ENCODE measurements around the gene OSGIN1.
"Not testable (repeated sequence)": the region's sequence is repeated elsewhere in the genome, so short reads cannot be mapped to it uniquely, and the experiment has no call there.

The OSGIN1 gene

GRCh38 chr16:83936581-83937165, 16.4 kb upstream of the OSGIN1 start:
- no peak overlapping the region for H3K4me3 ChIP-seq (ENCODE audit: low read length)
- no peak for DNase-seq (ENCODE audit: low read depth)
- TF ChIP-seq, protein P1, sequence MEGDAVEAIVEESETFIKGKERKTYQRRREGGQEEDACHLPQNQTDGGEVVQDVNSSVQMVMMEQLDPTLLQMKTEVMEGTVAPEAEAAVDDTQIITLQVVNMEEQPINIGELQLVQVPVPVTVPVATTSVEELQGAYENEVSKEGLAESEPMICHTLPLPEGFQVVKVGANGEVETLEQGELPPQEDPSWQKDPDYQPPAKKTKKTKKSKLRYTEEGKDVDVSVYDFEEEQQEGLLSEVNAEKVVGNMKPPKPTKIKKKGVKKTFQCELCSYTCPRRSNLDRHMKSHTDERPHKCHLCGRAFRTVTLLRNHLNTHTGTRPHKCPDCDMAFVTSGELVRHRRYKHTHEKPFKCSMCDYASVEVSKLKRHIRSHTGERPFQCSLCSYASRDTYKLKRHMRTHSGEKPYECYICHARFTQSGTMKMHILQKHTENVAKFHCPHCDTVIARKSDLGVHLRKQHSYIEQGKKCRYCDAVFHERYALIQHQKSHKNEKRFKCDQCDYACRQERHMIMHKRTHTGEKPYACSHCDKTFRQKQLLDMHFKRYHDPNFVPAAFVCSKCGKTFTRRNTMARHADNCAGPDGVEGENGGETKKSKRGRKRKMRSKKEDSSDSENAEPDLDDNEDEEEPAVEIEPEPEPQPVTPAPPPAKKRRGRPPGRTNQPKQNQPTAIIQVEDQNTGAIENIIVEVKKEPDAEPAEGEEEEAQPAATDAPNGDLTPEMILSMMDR (IDR thresholded peaks at IDR 0.05; ENCODE audit: insufficient read depth, low read depth, low read length, missing control alignments) = no peak

- no peak for DNase-seq (ENCODE audit: low read depth)
- TF ChIP-seq, protein P1 (IDR thresholded peaks at IDR 0.05; ENCODE audit: insufficient read depth, low read depth, low read length, missing control alignments) = no peak
- H3K4me3 ChIP-seq (ENCODE audit: low read length) = no peak overlapping the region
These were observed 15.8 kb upstream of the OSGIN1 start for GRCh38 chr16:83937267-83937666.

- no peak overlapping the region for H3K4me3 ChIP-seq (ENCODE audit: low read length)
- peak; percentile 32 for DNase-seq (ENCODE audit: low read depth)
- TF ChIP-seq, protein P1 (IDR thresholded peaks at IDR 0.05; ENCODE audit: insufficient read depth, low read depth, low read length, missing control alignments) = no peak
These were observed 14.8 kb upstream of the OSGIN1 start for GRCh38 chr16:83937922-83938885.

DNA sequence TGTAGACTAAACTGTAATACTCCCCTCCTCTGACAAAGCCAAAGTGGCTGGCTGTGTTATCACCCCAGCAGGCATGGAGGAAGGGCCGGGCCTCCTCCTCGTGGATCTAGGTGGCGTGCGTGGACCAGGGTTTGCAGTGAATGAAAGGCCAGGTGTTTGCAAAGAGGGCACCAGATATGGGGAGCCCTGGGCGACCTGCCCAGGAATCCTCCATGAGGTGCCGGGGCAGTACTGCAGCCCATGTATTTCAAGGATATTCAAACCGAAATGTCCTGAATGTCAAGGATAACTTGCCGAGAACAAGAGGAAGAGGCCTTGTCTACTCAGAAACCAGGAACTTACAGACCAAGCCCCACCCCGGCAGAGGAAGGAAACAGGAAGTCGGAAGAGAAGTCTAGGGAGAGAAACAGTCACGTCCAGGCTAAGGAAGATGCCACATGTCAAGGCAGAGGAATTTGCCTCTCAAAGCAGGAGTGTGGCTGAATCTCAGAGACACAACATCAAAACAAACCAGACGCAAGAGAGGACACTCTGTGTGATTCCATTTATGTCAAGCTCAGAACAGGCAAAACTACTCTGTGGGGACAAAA, 13.7 kb upstream of the OSGIN1 start:
- TF ChIP-seq, protein P1 (IDR thresholded peaks at IDR 0.05; ENCODE audit: insufficient read depth, low read depth, low read length, missing control alignments) = no peak
- DNase-seq (ENCODE audit: low read depth) = no peak
- no peak overlapping the region for H3K4me3 ChIP-seq (ENCODE audit: low read length)

DNA sequence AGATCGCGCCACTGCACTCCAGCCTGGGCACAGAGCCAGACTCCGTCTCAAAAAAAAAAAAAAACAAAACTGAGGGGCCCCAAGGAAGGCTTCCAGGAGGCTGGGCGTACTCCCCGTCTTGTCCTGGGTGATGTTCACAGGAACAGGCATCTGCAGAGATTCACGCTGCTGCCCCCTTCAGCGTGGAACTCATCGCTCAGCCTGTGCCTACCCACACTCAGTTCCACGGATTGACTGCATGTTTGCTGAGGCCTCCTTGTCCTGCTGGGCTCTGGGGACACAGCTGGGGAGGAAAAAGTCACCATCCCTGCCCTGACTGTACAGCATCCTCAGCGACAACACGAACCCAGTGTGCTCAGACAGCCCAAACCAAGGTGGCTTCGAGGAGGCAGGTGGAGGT, 12.9 kb upstream of the OSGIN1 start:
- H3K4me3 ChIP-seq (ENCODE audit: low read length) = no peak overlapping the region
- TF ChIP-seq, protein P1 (IDR thresholded peaks at IDR 0.05; ENCODE audit: insufficient read depth, low read depth, low read length, missing control alignments) = no peak

GRCh38 chr16:83940630-83941378, 12.2 kb upstream of the OSGIN1 start:
- H3K4me3 ChIP-seq (ENCODE audit: low read length) = no peak overlapping the region
- TF ChIP-seq, protein P1 (IDR thresholded peaks at IDR 0.05; ENCODE audit: insufficient read depth, low read depth, low read length, missing control alignments) = no peak
- no peak for DNase-seq (ENCODE audit: low read depth)

More for the DNA sequence above, 12.9 kb upstream of the OSGIN1 start:
- DNase-seq (ENCODE audit: low read depth) = no peak

- not testable (repeated sequence) for DNase-seq (ENCODE audit: low read depth); H3K4me3 ChIP-seq (ENCODE audit: low read length)
These were observed 11.5 kb upstream of the OSGIN1 start for GRCh38 chr16:83941546-83941945.
